ENCODE data around the gene EFHD2.
"Not testable (repeated sequence)": the region's sequence is repeated elsewhere in the genome, so short reads cannot be mapped to it uniquely, and the experiment has no call there.

Gene EFHD2

DNA sequence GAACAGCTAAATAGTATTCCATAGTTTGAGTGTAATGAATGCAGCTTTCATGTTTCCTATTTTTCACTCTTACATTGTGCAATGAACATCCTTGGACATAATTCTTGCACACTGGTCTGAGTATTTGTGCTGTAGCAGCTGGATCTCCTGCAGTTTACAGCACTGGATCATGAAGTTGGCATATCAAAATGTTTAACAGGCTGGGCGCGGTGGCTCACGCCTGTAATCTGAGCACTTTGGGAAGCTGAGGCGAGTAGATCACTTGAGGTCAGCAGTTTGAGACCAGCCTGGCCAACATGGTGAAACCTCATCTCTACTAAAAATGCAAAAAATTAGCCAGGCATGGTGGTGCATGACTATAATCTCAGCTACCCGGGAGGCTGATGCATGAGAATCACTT lies 61.4 kb downstream of the EFHD2 start:
- H3K4me1 ChIP-seq (ENCODE audit: control insufficient read depth in 2 of 2, insufficient read depth in 2 of 2, low read length in 2 of 2); H3K9me3 ChIP-seq (ENCODE audit: control insufficient read depth in 2 of 2, low read length in 2 of 2); H3K27me3 ChIP-seq (ENCODE audit: control insufficient read depth in 2 of 2, insufficient read depth in 2 of 2, low read length in 2 of 2); H3K9ac ChIP-seq (ENCODE audit: low read depth in 1 of 2, low read length in 2 of 2); H3K4me3 ChIP-seq (ENCODE audit: low read length in 2 of 2); H3K27ac ChIP-seq (ENCODE audit: low read depth in 2 of 2, low read length in 2 of 2); H3K36me3 ChIP-seq (ENCODE audit: control insufficient read depth in 2 of 2, insufficient read depth in 2 of 2, low read length in 2 of 2): not testable (repeated sequence)

DNA sequence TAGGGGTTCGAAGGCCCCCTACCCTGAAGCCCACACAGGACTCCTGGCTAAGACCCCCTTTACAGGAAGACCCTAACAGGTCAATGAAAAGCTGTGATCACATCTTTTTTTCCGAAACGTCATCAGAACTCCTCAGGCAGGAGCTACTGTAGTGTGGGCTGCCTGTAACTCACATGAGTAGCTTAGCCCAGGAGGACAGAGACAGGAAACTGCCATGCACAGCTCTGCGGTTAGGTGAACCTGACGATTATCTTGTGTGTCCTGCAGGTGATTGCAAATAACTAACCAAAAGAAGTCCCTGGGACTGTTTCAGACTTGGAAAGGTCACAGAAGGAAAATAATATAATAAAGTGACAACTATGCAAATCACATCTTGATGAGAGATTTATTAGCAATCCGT lies 62.0 kb downstream of the EFHD2 start:
- H3K4me1 ChIP-seq (ENCODE audit: control insufficient read depth in 2 of 2, insufficient read depth in 2 of 2, low read length in 2 of 2); H3K27me3 ChIP-seq (ENCODE audit: control insufficient read depth in 2 of 2, insufficient read depth in 2 of 2, low read length in 2 of 2); H3K4me3 ChIP-seq (ENCODE audit: low read length in 2 of 2); H3K36me3 ChIP-seq (ENCODE audit: control insufficient read depth in 2 of 2, insufficient read depth in 2 of 2, low read length in 2 of 2); H3K27ac ChIP-seq (ENCODE audit: low read depth in 2 of 2, low read length in 2 of 2); H3K9ac ChIP-seq (ENCODE audit: low read depth in 1 of 2, low read length in 2 of 2); H3K9me3 ChIP-seq (ENCODE audit: control insufficient read depth in 2 of 2, low read length in 2 of 2): not testable (repeated sequence)

DNA sequence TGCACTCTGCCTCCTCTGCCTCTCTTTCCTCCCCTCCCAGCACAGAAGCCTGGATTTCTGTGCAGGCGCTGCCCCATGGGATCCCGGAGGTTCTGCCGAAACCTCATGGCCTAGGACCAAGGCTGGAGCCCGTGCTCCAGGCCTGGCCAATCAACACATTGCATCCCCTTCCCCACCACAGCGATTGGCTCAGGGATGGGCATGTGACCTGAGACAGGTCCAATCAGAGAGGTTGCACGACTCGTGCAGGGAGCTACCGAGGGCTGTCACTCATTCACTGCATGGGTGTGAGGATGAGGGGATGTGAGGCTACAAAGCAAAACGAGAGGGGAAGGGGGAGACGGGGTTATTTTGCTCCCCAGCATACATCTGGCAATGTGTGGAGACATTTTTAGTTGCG lies 62.9 kb downstream of the EFHD2 start:
- H3K27ac ChIP-seq (ENCODE audit: low read depth in 2 of 2, low read length in 2 of 2): no peak overlapping the region
- no peaks in the 10 kb centered on the region for H3K9me3 ChIP-seq (ENCODE audit: control insufficient read depth in 2 of 2, low read length in 2 of 2)
- H3K9ac ChIP-seq (ENCODE audit: low read depth in 1 of 2, low read length in 2 of 2): no peak overlapping the region
- H3K27me3 ChIP-seq (ENCODE audit: control insufficient read depth in 2 of 2, insufficient read depth in 2 of 2, low read length in 2 of 2): no peaks in the 10 kb centered on the region
- H3K4me1 ChIP-seq (ENCODE audit: control insufficient read depth in 2 of 2, insufficient read depth in 2 of 2, low read length in 2 of 2): no peaks in the 10 kb centered on the region
- H3K36me3 ChIP-seq (ENCODE audit: control insufficient read depth in 2 of 2, insufficient read depth in 2 of 2, low read length in 2 of 2): no peaks in the 10 kb centered on the region
- H3K4me3 ChIP-seq (ENCODE audit: low read length in 2 of 2): no peak overlapping the region

DNA sequence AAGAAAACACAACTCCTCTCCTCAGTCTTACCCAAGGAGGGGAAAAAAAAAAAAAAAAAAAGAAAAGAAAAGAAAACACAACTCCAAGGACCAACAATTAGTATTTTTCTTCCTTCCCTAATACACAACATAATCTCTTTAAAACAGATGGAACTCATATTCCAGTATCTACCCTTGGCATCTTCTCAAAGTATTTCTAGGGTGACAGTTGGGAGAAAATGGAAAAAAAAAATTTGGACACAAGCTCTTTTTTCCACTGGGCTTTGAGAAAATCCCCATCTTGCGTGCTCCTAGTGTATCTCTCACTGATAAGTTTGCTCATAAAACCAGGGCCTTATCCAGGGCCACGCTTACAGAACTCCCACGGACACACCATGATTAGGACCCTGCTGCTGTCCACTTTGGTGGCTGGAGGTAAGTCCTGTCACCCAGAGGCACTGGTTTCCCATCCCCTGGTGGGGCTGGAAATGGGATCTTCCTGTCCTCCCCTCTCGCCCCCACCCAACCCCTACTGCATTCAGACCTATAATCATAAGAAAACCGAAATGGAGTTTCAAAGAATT lies 66.1 kb downstream of the EFHD2 start, which contains the start of gene CELA2B:
TSS of gene CELA2B (plus strand) at position 353 of the 563 bp plus-strand sequence. CDS start at position 375, 22 bp downstream.
- H3K36me3 ChIP-seq (ENCODE audit: control insufficient read depth in 2 of 2, insufficient read depth in 2 of 2, low read length in 2 of 2): no peaks in the 10 kb centered on the region
- no peaks in the 10 kb centered on the region for H3K4me1 ChIP-seq (ENCODE audit: control insufficient read depth in 2 of 2, insufficient read depth in 2 of 2, low read length in 2 of 2)
- H3K9ac ChIP-seq (ENCODE audit: low read depth in 1 of 2, low read length in 2 of 2): no peak within 1 kb of the TSS
- no peak within 1 kb of the TSS for H3K4me3 ChIP-seq (ENCODE audit: low read length in 2 of 2)
- no peak within 1 kb of the TSS for H3K27ac ChIP-seq (ENCODE audit: low read depth in 2 of 2, low read length in 2 of 2)
- no peaks in the 10 kb centered on the region for H3K9me3 ChIP-seq (ENCODE audit: control insufficient read depth in 2 of 2, low read length in 2 of 2)
- no peaks in the 10 kb centered on the region for H3K27me3 ChIP-seq (ENCODE audit: control insufficient read depth in 2 of 2, insufficient read depth in 2 of 2, low read length in 2 of 2)

DNA sequence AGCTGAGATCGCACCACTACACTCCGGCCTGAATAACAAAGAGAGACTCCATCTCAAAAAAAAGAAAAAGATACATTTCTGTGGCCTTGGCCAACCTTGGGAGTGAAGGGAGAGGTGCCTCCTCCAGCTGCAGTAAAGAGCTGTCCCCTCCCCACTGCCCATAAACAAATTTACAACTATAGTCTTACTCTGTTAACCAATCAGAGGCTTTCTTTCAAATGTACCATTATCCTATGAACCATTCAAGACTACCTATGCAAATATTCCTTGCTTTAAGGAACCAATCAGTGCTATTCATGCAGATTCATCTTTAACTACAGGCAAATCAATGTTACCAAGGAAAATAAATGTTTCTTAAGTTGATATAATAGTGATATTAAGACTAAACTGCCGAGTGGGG lies 67.2 kb downstream of the EFHD2 start:
- Histone ChIP-seq H3K4me1 (ENCODE audit: control insufficient read depth in 2 of 2, insufficient read depth in 2 of 2, low read length in 2 of 2) (no peaks in the 10 kb centered on the region), H3K9me3 (ENCODE audit: control insufficient read depth in 2 of 2, low read length in 2 of 2) (no peaks in the 10 kb centered on the region), H3K36me3 (ENCODE audit: control insufficient read depth in 2 of 2, insufficient read depth in 2 of 2, low read length in 2 of 2) (no peaks in the 10 kb centered on the region), H3K9ac (ENCODE audit: low read depth in 1 of 2, low read length in 2 of 2) (no peak overlapping the region), H3K27me3 (ENCODE audit: control insufficient read depth in 2 of 2, insufficient read depth in 2 of 2, low read length in 2 of 2) (no peaks in the 10 kb centered on the region), H3K27ac (ENCODE audit: low read depth in 2 of 2, low read length in 2 of 2) (no peak overlapping the region), H3K4me3 (ENCODE audit: low read length in 2 of 2) (no peak overlapping the region)

DNA sequence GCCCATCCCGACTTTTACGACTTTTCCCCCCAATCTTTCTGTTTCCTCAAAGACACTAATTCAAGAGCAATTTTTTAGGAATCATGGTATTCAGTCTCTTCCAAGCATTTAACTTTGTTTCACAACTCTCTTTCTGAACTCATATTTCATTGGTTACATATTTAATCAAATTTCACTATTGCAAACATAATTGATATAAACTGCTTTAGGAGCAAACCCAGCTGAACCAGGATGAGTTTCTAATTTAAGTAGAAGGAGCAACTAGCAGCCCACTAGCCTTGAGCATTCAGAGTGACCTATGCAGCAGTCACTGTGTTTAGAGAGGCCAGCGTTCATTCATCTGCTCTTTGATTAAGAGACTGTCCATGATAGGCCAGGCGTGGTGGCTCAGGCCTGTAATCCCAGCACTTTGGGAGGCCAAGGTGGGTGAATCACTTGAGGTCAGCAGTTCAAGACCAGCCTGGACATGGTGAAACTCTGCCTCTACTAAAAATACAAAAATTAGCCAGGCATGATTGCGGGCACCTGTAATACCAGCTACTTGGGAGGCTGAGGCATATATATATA lies 68.0 kb downstream of the EFHD2 start:
- H3K27me3 ChIP-seq (ENCODE audit: control insufficient read depth in 2 of 2, insufficient read depth in 2 of 2, low read length in 2 of 2): no peaks in the 10 kb centered on the region
- H3K9me3 ChIP-seq (ENCODE audit: control insufficient read depth in 2 of 2, low read length in 2 of 2): no peaks in the 10 kb centered on the region
- no peaks in the 10 kb centered on the region for H3K36me3 ChIP-seq (ENCODE audit: control insufficient read depth in 2 of 2, insufficient read depth in 2 of 2, low read length in 2 of 2)
- H3K4me3 ChIP-seq (ENCODE audit: low read length in 2 of 2): no peak overlapping the region
- no peak overlapping the region for H3K9ac ChIP-seq (ENCODE audit: low read depth in 1 of 2, low read length in 2 of 2)
- no peak overlapping the region for H3K27ac ChIP-seq (ENCODE audit: low read depth in 2 of 2, low read length in 2 of 2)
- H3K4me1 ChIP-seq (ENCODE audit: control insufficient read depth in 2 of 2, insufficient read depth in 2 of 2, low read length in 2 of 2): no peaks in the 10 kb centered on the region
